Measurements from ENCODE around the gene ANKRD33B. TPM values are rescaled to one million over a fixed set of nuclear protein-coding genes. Genes with fewer than 3 reads are reported as not detected.
"Not testable (repeated sequence)": the region's sequence is repeated elsewhere in the genome, so short reads cannot be mapped to it uniquely, and the experiment has no call there.

Gene ANKRD33B
- total and polyA plus RNA-seq, 2 donors: 4.4 to 4.7 TPM

DNA sequence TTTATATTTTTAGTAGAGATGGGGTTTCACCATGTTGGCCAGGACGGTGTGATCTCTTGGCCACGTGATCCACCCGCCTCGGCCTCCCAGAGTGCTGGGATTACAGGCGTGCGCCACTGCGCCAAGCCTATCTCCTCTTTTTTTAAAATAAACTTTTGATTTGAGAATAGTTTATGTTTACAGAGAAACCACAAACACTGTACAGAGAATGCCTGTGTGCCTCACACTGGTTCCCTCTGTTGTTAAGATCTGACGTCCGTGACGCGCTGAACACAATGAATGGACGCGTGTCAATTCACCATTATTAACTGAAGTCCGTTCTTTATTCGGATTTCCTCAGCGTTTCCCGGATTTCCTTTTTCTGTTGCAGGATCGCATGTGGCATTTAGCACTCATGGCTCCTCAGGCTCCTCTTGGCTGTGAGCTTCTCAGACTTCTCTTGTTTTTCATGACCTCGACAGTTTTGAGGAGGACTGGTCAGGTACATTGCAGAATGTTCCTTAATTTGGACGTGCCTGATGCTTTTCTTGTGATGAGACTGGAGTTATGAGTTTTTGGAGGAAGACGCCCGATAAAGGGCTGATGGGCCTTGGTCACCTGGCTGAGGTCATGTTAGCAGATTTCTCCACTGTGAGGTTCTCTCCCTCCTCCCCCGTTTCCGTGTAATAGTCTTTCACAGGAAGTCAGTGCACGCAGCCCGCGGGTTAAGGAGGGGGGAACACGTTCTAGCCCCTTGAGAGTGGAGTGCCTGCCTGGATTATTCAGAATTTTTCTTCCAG lies 69.6 kb downstream of the ANKRD33B start:
- whole genome bisulfite sequencing: 80% methylated on average over 28 of the region's 28 CpGs

GRCh38 chr5:10634050-10634449 lies 70.2 kb downstream of the ANKRD33B start:
- 86% methylated on average over 4 of the region's 4 CpGs for WGBS
- Histone ChIP-seq H3K27ac (ENCODE audit: low read depth) (no peak overlapping the region), H3K36me3 (ENCODE audit: insufficient read depth) (no peaks in the 10 kb centered on the region), H3K4me3 (ENCODE audit: low read depth, low read length) (no peak overlapping the region), H3K4me1 (ENCODE audit: insufficient read depth) (no peaks in the 10 kb centered on the region)
- DNase-seq (ENCODE audit: extremely low spot score): no peak

More for the DNA sequence above, 69.6 kb downstream of the ANKRD33B start:
- no peaks in the 10 kb centered on the region for H3K4me1 ChIP-seq (ENCODE audit: insufficient read depth)
- DNase-seq (ENCODE audit: extremely low spot score): no peak
- H3K4me3 ChIP-seq (ENCODE audit: low read depth, low read length): no peak overlapping the region
- H3K36me3 ChIP-seq (ENCODE audit: insufficient read depth): no peaks in the 10 kb centered on the region
- no peak overlapping the region for H3K27ac ChIP-seq (ENCODE audit: low read depth)

DNA sequence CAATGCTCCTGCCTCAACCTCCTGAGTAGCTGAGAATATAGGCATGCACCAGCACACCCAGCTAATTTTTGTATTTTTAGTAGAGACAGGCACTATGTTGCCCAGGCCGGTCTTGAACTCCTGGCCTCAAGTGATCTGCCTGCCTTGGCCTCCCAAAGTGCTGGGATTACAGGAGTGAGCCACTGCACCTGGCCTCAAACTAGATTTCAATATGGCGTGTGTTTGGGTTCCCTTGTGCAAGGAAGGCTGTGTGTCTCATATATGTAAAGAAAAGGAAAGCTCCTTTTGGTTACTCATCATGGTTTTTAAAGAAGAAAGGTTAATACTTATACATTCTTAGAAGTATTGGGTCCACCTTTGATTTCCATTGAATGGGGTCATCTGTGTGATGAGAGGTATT lies 70.7 kb downstream of the ANKRD33B start:
- Histone ChIP-seq H3K4me1 (ENCODE audit: insufficient read depth) (no peaks in the 10 kb centered on the region), H3K36me3 (ENCODE audit: insufficient read depth) (no peaks in the 10 kb centered on the region), H3K4me3 (ENCODE audit: low read depth, low read length) (no peak overlapping the region), H3K27ac (ENCODE audit: low read depth) (no peak overlapping the region)
- DNase-seq (ENCODE audit: extremely low spot score): no peak
- WGBS: 96% methylated on average over 2 of the region's 2 CpGs

GRCh38 chr5:10635257-10635866 lies 71.5 kb downstream of the ANKRD33B start:
- Histone ChIP-seq H3K4me3 (ENCODE audit: low read depth, low read length) (no peak overlapping the region), H3K4me1 (ENCODE audit: insufficient read depth) (no peaks in the 10 kb centered on the region), H3K36me3 (ENCODE audit: insufficient read depth) (no peaks in the 10 kb centered on the region), H3K27ac (ENCODE audit: low read depth) (no peak overlapping the region)
- 56% methylated on average over 10 of the region's 10 CpGs for WGBS
- DNase-seq (ENCODE audit: extremely low spot score): no peak

- H3K4me3 ChIP-seq (ENCODE audit: low read depth, low read length): no peak overlapping the region
- WGBS: 67% methylated on average over 11 of the region's 11 CpGs
- H3K27ac ChIP-seq (ENCODE audit: low read depth): no peak overlapping the region
- no peak for DNase-seq (ENCODE audit: extremely low spot score)
- H3K4me1 ChIP-seq (ENCODE audit: insufficient read depth): no peaks in the 10 kb centered on the region
- H3K36me3 ChIP-seq (ENCODE audit: insufficient read depth): no peaks in the 10 kb centered on the region
Measured at GRCh38 chr5:10635867-10636350, 72.0 kb downstream of the ANKRD33B start.

DNA sequence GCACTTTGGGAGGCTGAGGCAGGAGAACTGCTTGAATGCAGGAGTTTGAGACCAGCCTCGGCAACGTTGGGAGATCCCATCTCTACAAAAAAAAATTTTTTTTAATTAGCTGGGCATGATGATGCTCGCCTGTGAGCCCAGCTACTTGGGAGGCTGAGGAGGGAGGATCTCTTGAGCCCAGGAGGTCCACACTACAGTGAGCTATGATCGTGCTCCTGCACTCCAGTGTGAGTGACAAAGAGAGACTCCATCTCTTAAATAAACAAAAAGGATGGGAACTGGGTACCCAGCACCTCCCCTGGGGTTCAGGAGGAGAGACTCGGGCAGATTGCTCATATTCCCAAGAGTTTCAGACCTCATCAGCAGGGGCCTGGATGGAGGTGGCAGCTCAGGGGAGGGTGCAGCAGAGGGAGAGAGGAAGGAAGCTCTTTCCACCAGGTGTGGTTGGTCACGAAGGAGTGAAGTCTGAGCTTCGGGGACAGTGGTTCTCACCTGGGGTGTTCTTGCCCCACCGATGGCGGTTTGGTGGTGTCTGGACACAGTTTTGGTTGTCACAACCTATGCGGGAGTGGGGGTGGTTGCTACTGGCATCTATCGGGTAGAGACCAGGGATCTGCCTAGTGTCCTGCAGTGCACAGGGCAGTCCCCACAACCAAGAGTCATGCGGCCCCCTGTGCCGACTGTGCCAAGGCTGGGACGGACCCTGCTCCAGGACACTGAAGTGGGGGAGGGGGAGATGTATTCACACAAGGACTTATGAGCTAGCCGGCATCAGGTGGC lies 72.7 kb downstream of the ANKRD33B start:
- DNase-seq (ENCODE audit: extremely low spot score): no peak
- Histone ChIP-seq H3K27ac (ENCODE audit: low read depth) (no peak overlapping the region), H3K36me3 (ENCODE audit: insufficient read depth) (no peaks in the 10 kb centered on the region), H3K4me3 (ENCODE audit: low read depth, low read length) (no peak overlapping the region), H3K4me1 (ENCODE audit: insufficient read depth) (no peaks in the 10 kb centered on the region)
- 82% methylated on average over 15 of the region's 15 CpGs for WGBS

DNA sequence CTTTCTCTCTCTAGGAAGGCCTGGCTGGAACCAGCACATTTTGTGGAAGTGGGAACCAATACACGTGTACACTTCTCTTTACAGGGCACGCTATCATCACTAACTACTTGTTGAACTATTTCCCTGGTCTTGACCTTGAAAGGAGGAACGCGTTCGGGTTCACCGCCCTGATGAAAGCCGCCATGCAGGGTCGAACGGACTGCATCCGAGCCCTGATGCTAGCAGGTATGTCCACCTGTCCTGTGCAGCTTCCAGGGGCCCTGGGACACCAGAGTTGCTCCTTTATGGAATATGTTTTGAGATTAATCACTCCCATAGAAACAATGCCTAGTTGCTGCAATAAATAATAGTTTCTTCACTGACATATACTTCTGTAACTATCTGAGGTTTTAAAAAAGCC lies 74.1 kb downstream of the ANKRD33B start:
- H3K4me1 ChIP-seq (ENCODE audit: insufficient read depth): no peaks in the 10 kb centered on the region
- WGBS: 68% methylated on average over 10 of the region's 10 CpGs
- H3K36me3 ChIP-seq (ENCODE audit: insufficient read depth): no peaks in the 10 kb centered on the region
- H3K27ac ChIP-seq (ENCODE audit: low read depth): no peak overlapping the region
- H3K4me3 ChIP-seq (ENCODE audit: low read depth, low read length): no peak overlapping the region
- DNase-seq (ENCODE audit: extremely low spot score): no peak

DNA sequence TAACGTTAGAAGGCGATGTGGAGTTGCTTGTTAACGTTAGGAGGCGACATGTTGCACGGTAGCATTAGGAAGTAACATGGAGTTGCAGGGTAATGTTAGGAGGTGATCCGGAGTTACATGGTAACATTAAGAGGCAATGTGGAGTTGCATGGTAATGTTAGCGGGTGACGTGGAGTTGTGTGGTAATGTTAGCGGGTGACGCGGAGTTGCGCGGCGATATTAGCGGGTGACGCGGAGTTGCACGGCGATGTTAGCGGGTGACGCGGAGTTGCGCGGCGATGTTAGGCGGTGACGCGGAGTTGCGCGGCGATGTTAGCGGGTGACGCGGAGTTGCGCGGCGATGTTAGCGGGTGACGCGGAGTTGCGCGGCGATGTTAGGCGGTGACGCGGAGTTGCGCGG lies 74.9 kb downstream of the ANKRD33B start:
- not testable (repeated sequence) for H3K27ac ChIP-seq (ENCODE audit: low read depth); DNase-seq (ENCODE audit: extremely low spot score); H3K36me3 ChIP-seq (ENCODE audit: insufficient read depth); H3K4me3 ChIP-seq (ENCODE audit: low read depth, low read length); H3K4me1 ChIP-seq (ENCODE audit: insufficient read depth)
- WGBS: 97% methylated on average over 48 of the region's 48 CpGs

GRCh38 chr5:10639846-10640368 lies 76.0 kb downstream of the ANKRD33B start:
- no peak for DNase-seq (ENCODE audit: extremely low spot score)
- no peaks in the 10 kb centered on the region for H3K36me3 ChIP-seq (ENCODE audit: insufficient read depth)
- 95% methylated on average over 22 of the region's 48 CpGs for WGBS
- H3K4me3 ChIP-seq (ENCODE audit: low read depth, low read length): no peak overlapping the region
- no peak overlapping the region for H3K27ac ChIP-seq (ENCODE audit: low read depth)
- H3K4me1 ChIP-seq (ENCODE audit: insufficient read depth): no peaks in the 10 kb centered on the region

- WGBS: 78% methylated on average over 7 of the region's 7 CpGs
- no peak for DNase-seq (ENCODE audit: extremely low spot score)
- H3K36me3 ChIP-seq (ENCODE audit: insufficient read depth): no peaks in the 10 kb centered on the region
- no peak overlapping the region for H3K27ac ChIP-seq (ENCODE audit: low read depth)
- no peaks in the 10 kb centered on the region for H3K4me1 ChIP-seq (ENCODE audit: insufficient read depth)
- H3K4me3 ChIP-seq (ENCODE audit: low read depth, low read length): no peak overlapping the region
Measured at GRCh38 chr5:10642367-10642766, 78.5 kb downstream of the ANKRD33B start.

- Histone ChIP-seq H3K4me3 (ENCODE audit: low read depth, low read length) (no peak overlapping the region), H3K4me1 (ENCODE audit: insufficient read depth) (no peaks in the 10 kb centered on the region), H3K36me3 (ENCODE audit: insufficient read depth) (no peaks in the 10 kb centered on the region), H3K27ac (ENCODE audit: low read depth) (no peak overlapping the region)
- WGBS: 75% methylated on average over 9 of the region's 9 CpGs
- DNase-seq (ENCODE audit: extremely low spot score): no peak
Measured at GRCh38 chr5:10644192-10644591, 80.3 kb downstream of the ANKRD33B start.

- H3K36me3 ChIP-seq (ENCODE audit: insufficient read depth): no peaks in the 10 kb centered on the region
- DNase-seq (ENCODE audit: extremely low spot score): no peak
- whole genome bisulfite sequencing: 95% methylated on average over 3 of the region's 3 CpGs
- H3K27ac ChIP-seq (ENCODE audit: low read depth): no peak overlapping the region
- no peak overlapping the region for H3K4me3 ChIP-seq (ENCODE audit: low read depth, low read length)
- no peaks in the 10 kb centered on the region for H3K4me1 ChIP-seq (ENCODE audit: insufficient read depth)
Measured at GRCh38 chr5:10645146-10645545, 81.3 kb downstream of the ANKRD33B start.

GRCh38 chr5:10645671-10646070 lies 81.8 kb downstream of the ANKRD33B start:
- no peak overlapping the region for H3K27ac ChIP-seq (ENCODE audit: low read depth)
- no peak overlapping the region for H3K4me3 ChIP-seq (ENCODE audit: low read depth, low read length)
- H3K36me3 ChIP-seq (ENCODE audit: insufficient read depth): no peaks in the 10 kb centered on the region
- WGBS: 81% methylated on average over 6 of the region's 6 CpGs
- DNase-seq (ENCODE audit: extremely low spot score): no peak
- H3K4me1 ChIP-seq (ENCODE audit: insufficient read depth): no peaks in the 10 kb centered on the region
